HG02973 (cell line): ENCODE results near the gene RAI1.

Experiments used
- ATAC-seq: cut with Tn5 transposase; IDR thresholded peaks from one replicate; pipeline ENCODE4 v1.9.1; 2021; ENCODE audit warnings: moderate library complexity; ENCODE audit not compliant: unreplicated experiment

RAI1 gene

GRCh38 chr17:17840751-17841591, 159.7 kb downstream of the RAI1 start:
- no peak for ATAC-seq

DNA sequence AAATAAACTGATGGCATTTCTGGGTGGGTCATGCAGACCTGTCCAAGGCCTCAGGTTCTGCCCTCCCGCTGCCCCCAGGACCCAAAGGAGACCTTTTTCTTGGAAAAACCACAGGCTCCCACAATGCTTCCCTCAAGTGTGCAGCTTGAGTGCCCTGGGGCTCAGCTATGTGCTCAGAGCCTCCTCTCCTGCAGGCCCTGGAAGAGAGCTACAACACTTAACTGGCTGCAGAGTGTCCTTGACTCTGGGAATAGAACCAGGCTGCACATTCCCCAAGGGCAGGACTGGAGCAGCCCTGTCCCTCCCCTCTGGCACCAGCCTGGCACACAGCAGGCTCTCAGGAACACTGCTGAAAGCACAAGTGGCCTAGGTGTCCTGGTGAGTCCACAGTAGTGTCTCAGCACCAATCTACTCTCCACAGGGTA, 160.4 kb downstream of the RAI1 start:
- ATAC-seq: no peak

GRCh38 chr17:17842111-17842876, 161.0 kb downstream of the RAI1 start:
- no peak for ATAC-seq

GRCh38 chr17:17843096-17843495, 161.8 kb downstream of the RAI1 start:
- no peak for ATAC-seq

GRCh38 chr17:17844079-17844478, 162.8 kb downstream of the RAI1 start:
- ATAC-seq: no peak

GRCh38 chr17:17844500-17844899, 163.2 kb downstream of the RAI1 start:
- no peak for ATAC-seq

DNA sequence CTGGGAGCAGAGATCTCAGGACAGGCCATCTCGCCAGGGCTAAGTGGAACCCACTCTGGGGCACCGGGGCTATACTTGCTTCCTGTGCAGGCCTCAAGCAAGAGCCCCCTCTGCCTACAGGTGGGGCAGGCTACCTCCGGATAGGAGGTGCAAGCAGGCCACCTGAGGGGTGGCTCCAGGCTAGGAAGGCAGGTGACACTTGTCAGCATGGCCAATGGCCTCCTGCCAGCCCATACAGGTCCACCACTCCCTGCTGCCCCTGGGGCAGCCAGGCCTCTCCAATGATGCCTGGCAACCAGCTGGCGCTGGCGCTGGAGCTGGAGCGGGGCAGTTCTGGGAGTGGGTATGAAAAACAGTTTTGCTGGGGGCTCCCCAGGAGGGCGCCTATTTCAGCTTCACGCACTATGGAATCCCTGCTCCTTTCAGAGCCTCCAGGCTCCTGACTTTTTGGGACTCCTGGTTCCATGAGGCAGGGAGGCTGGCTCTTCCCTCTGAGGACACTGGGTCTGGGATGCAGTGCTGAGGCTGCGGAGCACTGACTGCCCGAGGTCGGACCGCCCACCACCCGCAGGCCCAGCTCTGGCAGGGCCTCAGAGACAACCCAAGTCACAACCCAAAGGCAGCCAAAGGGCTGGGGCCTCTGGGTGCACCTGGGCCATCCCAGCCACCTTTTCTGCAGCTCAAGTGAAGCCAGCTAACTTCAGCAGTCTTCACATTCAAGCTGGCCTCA, 164.0 kb downstream of the RAI1 start:
- ATAC-seq: no peak

DNA sequence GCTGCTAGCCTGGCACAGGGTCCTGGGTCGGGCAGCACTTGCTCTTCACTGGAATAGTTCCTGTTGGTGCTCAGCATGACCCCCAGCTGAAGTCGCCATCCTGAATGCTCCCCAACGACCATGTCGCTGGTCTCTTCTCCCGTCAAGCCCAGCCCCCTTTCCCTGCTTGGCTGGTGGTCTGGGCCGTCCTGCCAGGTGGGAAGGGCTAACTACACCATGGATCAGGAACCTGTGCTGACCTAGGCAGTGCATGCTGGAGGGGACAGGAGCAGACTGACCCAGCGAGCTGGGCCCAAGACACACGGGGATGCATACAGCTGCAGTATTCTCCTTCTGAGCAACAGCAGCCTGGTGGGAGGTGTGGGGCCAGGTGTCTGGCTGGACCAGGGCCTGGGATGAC, 164.7 kb downstream of the RAI1 start:
- no peak for ATAC-seq

DNA sequence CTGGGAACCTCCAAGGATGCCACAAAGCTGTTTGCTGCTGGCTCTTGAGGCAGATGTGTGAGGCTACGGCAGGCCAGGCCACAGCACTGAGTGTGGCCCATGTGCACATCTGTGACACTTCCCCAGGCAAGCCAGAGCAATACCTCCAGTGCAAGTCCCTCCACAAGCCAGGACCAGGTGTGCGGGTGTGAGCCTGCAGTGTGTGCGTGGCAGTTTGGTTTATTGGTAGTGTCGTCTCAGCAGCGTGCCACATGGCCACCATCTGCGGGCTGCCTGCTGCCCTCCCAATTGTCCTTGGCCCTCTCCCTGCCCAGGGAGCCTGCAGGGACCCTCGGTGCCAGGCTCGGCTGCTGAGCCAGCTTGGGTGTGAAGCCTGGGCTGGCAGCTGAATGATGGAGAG, 165.4 kb downstream of the RAI1 start:
- no peak for ATAC-seq

GRCh38 chr17:17847118-17847689, 165.9 kb downstream of the RAI1 start:
- no peak for ATAC-seq

GRCh38 chr17:17847726-17848125, 166.5 kb downstream of the RAI1 start:
- ATAC-seq: no peak

- no peak for ATAC-seq
Observed at GRCh38 chr17:17848311-17849082, 167.2 kb downstream of the RAI1 start.

GRCh38 chr17:17849147-17849820, 168.0 kb downstream of the RAI1 start:
- ATAC-seq: no peak

GRCh38 chr17:17849845-17850373, 168.7 kb downstream of the RAI1 start:
- no peak for ATAC-seq

GRCh38 chr17:17851103-17852002, 170.1 kb downstream of the RAI1 start:
- ATAC-seq: no peak

DNA sequence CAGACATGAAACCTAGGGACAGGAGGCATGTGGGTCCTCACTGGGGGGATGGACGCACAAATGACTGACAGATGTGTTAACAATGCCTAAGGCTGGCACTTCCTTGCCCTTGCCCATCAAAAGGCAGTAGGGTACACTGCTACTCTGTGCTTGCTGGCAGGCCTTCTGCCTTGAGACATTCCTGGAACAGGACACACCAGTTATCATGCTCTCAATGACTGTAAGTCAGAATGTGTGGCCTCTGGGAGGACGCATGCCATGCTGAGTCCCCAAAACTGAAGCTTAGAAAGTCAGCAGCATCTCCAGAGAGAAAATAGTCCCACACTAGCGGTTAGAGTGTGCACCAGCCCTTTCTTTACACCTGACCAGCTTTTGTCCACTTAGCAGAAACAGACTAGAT, 171.7 kb downstream of the RAI1 start:
- no peak for ATAC-seq

GRCh38 chr17:17853811-17854447, 172.7 kb downstream of the RAI1 start:
- no peak for ATAC-seq

GRCh38 chr17:17855976-17856375, 174.7 kb downstream of the RAI1 start:
- ATAC-seq: no peak
